Fibroblast of mammary gland (primary cell): Measurements from ENCODE around the gene TAS2R40.
"Not testable (repeated sequence)": the region's sequence is repeated elsewhere in the genome, so short reads cannot be mapped to it uniquely, and the experiment has no call there.

Experiments used
- DNase-seq: peaks from one replicate; pipeline ENCODE4 v3.0.0-alpha.2; 2010; ENCODE audit warnings: low read depth
- H3K4me3 ChIP-seq: 2 replicates; pipeline ENCODE4 v1.5.1; 2011; ENCODE audit warnings: low read depth, mild to moderate bottlenecking, low read length, moderate library complexity; ENCODE audit not compliant: control insufficient read depth
- TF ChIP-seq, protein P1 (sequence below): conservative IDR thresholded peaks from 2 replicates; pipeline ENCODE4 v1.5.1; 2011; ENCODE audit warnings: low read depth, low read length, inconsistent platforms; ENCODE audit not compliant: control insufficient read depth, insufficient read depth

TAS2R40 gene

GRCh38 chr7:143221737-143222136, at the start of gene TAS2R40:
Gene TAS2R40, plus strand, starts transcription at chr7:143222037. Its CDS starts 42 bp downstream, at chr7:143222079.
- TF ChIP-seq, protein P1, sequence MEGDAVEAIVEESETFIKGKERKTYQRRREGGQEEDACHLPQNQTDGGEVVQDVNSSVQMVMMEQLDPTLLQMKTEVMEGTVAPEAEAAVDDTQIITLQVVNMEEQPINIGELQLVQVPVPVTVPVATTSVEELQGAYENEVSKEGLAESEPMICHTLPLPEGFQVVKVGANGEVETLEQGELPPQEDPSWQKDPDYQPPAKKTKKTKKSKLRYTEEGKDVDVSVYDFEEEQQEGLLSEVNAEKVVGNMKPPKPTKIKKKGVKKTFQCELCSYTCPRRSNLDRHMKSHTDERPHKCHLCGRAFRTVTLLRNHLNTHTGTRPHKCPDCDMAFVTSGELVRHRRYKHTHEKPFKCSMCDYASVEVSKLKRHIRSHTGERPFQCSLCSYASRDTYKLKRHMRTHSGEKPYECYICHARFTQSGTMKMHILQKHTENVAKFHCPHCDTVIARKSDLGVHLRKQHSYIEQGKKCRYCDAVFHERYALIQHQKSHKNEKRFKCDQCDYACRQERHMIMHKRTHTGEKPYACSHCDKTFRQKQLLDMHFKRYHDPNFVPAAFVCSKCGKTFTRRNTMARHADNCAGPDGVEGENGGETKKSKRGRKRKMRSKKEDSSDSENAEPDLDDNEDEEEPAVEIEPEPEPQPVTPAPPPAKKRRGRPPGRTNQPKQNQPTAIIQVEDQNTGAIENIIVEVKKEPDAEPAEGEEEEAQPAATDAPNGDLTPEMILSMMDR = no peak
- DNase-seq = no peak
- H3K4me3 ChIP-seq = no peak within 1 kb of the TSS

GRCh38 chr7:143172354-143172753, 49.5 kb upstream of the TAS2R40 start:
- TF ChIP-seq, protein P1 = no peak
- H3K4me3 ChIP-seq = no peak overlapping the region
- DNase-seq = peak; percentile 25

DNA sequence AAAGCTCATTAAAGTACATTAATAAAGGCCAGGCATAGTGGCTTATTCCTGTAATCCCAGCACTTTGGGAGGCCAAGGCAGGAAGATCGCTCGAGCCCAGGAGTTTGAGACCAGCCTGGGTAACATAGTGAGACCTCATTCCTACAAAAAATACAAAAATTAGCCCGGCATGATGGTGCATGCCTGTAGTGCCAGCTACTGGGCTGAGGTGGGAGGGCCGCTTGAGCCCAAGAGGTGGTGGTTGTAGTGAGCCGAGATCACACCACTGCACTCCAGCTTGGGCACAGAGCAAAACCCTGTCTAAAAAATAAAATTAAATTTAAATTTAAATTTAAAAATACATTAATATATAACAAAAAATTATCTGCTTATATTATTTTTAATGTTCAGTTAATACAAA, 45.7 kb upstream of the TAS2R40 start:
- TF ChIP-seq, protein P1 = no peak
- no peak overlapping the region for H3K4me3 ChIP-seq
- DNase-seq = no peak

- H3K4me3 ChIP-seq = no peak overlapping the region
- no peak for DNase-seq
- TF ChIP-seq, protein P1 = no peak
These were observed 44.3 kb upstream of the TAS2R40 start for GRCh38 chr7:143177374-143178119.

DNA sequence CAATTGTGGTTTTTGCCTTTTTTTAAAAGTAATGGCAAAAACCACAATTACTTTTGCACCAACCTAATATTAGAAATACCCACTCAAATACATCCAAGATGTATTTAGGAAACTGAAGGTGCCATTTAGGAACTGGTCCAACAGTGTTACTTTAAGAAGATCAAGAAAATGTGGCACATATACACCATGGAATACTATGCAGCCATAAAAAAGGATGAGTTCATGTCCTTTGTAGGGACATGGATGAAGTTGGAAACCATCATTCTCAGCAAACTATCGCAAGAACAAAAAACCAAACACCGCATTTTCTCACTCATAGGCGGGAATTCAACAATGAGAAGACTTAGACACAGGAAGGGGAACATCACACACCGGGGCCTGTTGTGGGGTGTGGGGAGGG, 41.1 kb upstream of the TAS2R40 start:
- not testable (repeated sequence) for DNase-seq, H3K4me3 ChIP-seq

DNA sequence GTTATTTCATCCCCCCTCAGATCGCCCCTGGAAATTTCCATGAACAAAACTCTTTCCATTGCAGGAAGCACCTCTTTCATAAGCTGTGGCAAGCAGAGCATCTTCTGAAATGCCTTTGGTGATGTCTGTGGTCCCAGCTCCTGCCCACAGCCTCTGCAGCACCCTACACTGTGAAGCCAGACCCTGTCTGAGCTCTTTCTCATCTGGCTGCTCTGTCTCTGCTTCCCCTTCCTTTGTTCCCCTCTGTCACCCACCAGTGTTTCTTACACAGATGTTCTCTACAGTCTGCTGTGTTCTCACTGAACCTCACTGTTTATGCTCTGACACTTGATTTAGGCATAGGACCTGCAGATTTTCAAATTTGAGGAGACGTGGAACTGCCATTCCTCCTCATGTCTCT, 40.5 kb upstream of the TAS2R40 start:
- TF ChIP-seq, protein P1 = no peak
- H3K4me3 ChIP-seq = no peak overlapping the region
- no peak for DNase-seq

GRCh38 chr7:143183024-143183423, 38.8 kb upstream of the TAS2R40 start, which contains the start of gene TAS2R39:
Gene TAS2R39, plus strand, starts transcription at chr7:143183419. Its CDS starts 0 bp downstream, at chr7:143183419.
- H3K4me3 ChIP-seq = no peak within 1 kb of the TSS
- no peak for DNase-seq
- TF ChIP-seq, protein P1 = no peak
